ENCODE data around the gene CALCA. TPM values are rescaled to one million over a fixed set of nuclear protein-coding genes. Genes with fewer than 3 reads are reported as not detected.

The CALCA gene
- total and polyA plus RNA-seq, 2 of the 4 experiments (the other 2 are of a cell fraction), result not detected

DNA sequence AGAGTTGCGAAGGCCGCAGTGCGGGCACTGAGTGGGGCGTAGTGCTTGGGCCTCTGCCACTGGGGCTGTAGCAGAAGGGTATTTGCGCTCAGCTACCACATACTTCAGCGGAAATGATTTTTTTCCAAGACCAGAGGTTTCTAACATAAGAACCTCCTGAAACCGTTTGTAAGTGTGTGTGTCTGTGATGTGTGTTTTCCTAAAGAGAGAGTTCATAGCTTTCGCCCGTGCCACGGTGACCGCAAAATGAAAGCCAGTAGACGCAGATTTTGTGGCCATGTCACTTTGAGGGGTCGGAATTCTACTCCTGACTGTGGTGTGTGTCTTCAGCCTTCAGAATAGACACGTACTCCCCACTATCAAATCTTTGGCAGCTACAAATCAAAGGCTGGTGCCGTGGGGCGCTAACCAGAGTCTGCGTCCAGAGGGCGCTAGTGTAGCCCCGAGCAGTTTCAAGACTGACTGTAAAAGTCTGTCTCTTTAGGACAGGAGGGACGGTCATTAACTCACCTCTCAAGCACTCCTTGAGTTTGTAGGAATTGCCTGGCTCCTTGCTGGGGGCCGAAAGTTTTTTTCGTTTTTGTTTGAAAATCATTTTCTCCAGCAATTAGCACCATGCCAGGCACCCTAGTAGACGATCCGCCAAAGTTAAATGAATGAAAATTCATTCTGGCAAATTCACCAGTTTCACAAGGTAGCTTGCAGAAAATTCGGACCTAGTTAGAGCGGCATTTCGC, 2.5 kb upstream of the CALCA start:
- H3K27me3 ChIP-seq (ENCODE audit: control insufficient read depth, insufficient read depth, low read length), result peaks cover 64% of the 10 kb centered on the region
- peak overlapping the region; percentile 46 for H2AFZ ChIP-seq (replicated peaks; ENCODE audit: low read length, poor library complexity)
- no TSS peak for BruUV-seq (replicated peaks)
- H4K91ac ChIP-seq (ENCODE audit: insufficient read depth, low read depth, low read length), result no peak overlapping the region
- no peak overlapping the region for H4K5ac ChIP-seq (ENCODE audit: low read depth, low read length)
- no peaks in the 10 kb centered on the region for H3K4me1 ChIP-seq (ENCODE audit: control insufficient read depth, insufficient read depth, low read length)
- H3K9me3 ChIP-seq (ENCODE audit: control insufficient read depth, insufficient read depth, low read length), result no peaks in the 10 kb centered on the region
- no peak overlapping the region for H3K9ac ChIP-seq (ENCODE audit: low read depth, low read length)
- ChIA-PET POLR2A (ENCODE audit: unreplicated experiment) (no interaction called here), CTCF (interaction anchor here (0.8 to 1.2 kb wide), 4 partner anchors 100 to 232 kb away, joined by 3 read pairs; no protein-coding TSS in a partner anchor)
- ATAC-seq (ENCODE audit: low read depth) (peak; percentile 48), DNase-seq (peak; percentile 20)
- in situ Hi-C loops (cut with MboI; ENCODE audit: low sequenced_read_pairs), result no loop called here
- no peaks in the 10 kb centered on the region for H4K20me1 ChIP-seq (ENCODE audit: insufficient read depth, low read length)
- no peak overlapping the region for H3K4me3 ChIP-seq (ENCODE audit: insufficient read depth, low read depth, low read length)
- TF ChIP-seq RCOR1 (IDR thresholded peaks at IDR 0.05; ENCODE audit: insufficient replicate concordance, low read length) (no peak), BHLHE40 (IDR thresholded peaks at IDR 0.05; ENCODE audit: low read depth, low read length) (no peak), CHD1 (IDR thresholded peaks at IDR 0.05; ENCODE audit: low read depth, low read length) (no peak), RAD21 (IDR thresholded peaks at IDR 0.05; ENCODE audit: low read length) (peak; percentile 27; the same call in 1 of the 2 replicates), CEBPB (IDR thresholded peaks at IDR 0.05; ENCODE audit: low read depth, low read length) (no peak), FOS (IDR thresholded peaks at IDR 0.05; ENCODE audit: low read depth, low read length) (no peak), MAZ (IDR thresholded peaks at IDR 0.05; ENCODE audit: borderline replicate concordance, low read depth, low read length) (no peak), SMC3 (IDR thresholded peaks at IDR 0.05; ENCODE audit: low read depth, low read length) (peak; percentile 49), POLR2A (IDR thresholded peaks at IDR 0.05; ENCODE audit: low read depth, low read length) (no peak), NFE2L2 (IDR thresholded peaks at IDR 0.05; ENCODE audit: low read depth, low read length) (no peak)
- TF ChIP-seq, protein P1, sequence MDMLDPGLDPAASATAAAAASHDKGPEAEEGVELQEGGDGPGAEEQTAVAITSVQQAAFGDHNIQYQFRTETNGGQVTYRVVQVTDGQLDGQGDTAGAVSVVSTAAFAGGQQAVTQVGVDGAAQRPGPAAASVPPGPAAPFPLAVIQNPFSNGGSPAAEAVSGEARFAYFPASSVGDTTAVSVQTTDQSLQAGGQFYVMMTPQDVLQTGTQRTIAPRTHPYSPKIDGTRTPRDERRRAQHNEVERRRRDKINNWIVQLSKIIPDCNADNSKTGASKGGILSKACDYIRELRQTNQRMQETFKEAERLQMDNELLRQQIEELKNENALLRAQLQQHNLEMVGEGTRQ (IDR thresholded peaks at IDR 0.05; ENCODE audit: low read depth, low read length), result no peak
- TF ChIP-seq, protein P2, sequence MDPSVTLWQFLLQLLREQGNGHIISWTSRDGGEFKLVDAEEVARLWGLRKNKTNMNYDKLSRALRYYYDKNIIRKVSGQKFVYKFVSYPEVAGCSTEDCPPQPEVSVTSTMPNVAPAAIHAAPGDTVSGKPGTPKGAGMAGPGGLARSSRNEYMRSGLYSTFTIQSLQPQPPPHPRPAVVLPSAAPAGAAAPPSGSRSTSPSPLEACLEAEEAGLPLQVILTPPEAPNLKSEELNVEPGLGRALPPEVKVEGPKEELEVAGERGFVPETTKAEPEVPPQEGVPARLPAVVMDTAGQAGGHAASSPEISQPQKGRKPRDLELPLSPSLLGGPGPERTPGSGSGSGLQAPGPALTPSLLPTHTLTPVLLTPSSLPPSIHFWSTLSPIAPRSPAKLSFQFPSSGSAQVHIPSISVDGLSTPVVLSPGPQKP (IDR thresholded peaks at IDR 0.05; ENCODE audit: borderline replicate concordance, low read depth, low read length), result no peak
- TF ChIP-seq, protein P3, sequence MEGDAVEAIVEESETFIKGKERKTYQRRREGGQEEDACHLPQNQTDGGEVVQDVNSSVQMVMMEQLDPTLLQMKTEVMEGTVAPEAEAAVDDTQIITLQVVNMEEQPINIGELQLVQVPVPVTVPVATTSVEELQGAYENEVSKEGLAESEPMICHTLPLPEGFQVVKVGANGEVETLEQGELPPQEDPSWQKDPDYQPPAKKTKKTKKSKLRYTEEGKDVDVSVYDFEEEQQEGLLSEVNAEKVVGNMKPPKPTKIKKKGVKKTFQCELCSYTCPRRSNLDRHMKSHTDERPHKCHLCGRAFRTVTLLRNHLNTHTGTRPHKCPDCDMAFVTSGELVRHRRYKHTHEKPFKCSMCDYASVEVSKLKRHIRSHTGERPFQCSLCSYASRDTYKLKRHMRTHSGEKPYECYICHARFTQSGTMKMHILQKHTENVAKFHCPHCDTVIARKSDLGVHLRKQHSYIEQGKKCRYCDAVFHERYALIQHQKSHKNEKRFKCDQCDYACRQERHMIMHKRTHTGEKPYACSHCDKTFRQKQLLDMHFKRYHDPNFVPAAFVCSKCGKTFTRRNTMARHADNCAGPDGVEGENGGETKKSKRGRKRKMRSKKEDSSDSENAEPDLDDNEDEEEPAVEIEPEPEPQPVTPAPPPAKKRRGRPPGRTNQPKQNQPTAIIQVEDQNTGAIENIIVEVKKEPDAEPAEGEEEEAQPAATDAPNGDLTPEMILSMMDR (conservative IDR thresholded peaks at IDR 0.05; ENCODE audit: low read depth, low read length), result peak; percentile 42
- no peaks in the 10 kb centered on the region for H3K9me1 ChIP-seq (ENCODE audit: insufficient read depth, low read length)
- peak overlapping the region; percentile 28; the same call in 1 of the 2 replicates for H3K4me2 ChIP-seq (ENCODE audit: low read depth, low read length)
- H3K36me3 ChIP-seq (ENCODE audit: control insufficient read depth, insufficient read depth, low read length), result no peaks in the 10 kb centered on the region
- no peak overlapping the region for H3K56ac ChIP-seq (ENCODE audit: extremely low read depth, insufficient read depth, low read length)
- no peak overlapping the region for H3K18ac ChIP-seq (ENCODE audit: low read depth, low read length)
- intact Hi-C loops (cut with micrococcal nuclease), result loop anchor here (2.0 kb wide), 1 partner anchor 100 kb away; no protein-coding TSS in a partner anchor
- no peak overlapping the region for H2BK15ac ChIP-seq (ENCODE audit: low read depth, low read length)
- H2BK120ac ChIP-seq (ENCODE audit: low read depth, low read length), result no peak overlapping the region
- H3K14ac ChIP-seq (replicated peaks; ENCODE audit: low read depth, low read length), result no peak overlapping the region
- no peaks in the 10 kb centered on the region for H3K79me1 ChIP-seq (ENCODE audit: low read depth in 1 of 2, low read length in 2 of 2)
- no peak overlapping the region for H4K8ac ChIP-seq (ENCODE audit: low read depth in 2 of 2, low read length in 2 of 2)
- no peak overlapping the region for H2BK20ac ChIP-seq (ENCODE audit: low read depth, low read length)
- H2AK5ac ChIP-seq (ENCODE audit: low read depth, low read length), result no peak overlapping the region
- H2BK5ac ChIP-seq (ENCODE audit: low read depth, low read length, poor library complexity, severe bottlenecking), result no peak overlapping the region
- H3K27ac ChIP-seq (ENCODE audit: insufficient read depth, low read length), result no peak overlapping the region
- dilution Hi-C loops (cut with HindIII; ENCODE audit: low sequenced_read_pairs, unreplicated experiment), result no loop called here
- WGBS, 2 experiments (ENCODE audit: extremely low coverage in 2 of 2, insufficient read length in 1 of 2), result 13% methylated on average over 3 of the region's 27 CpGs; no CpG with 5 or more reads in 1 of the 2 experiments
- no peak overlapping the region for H3K23ac ChIP-seq (ENCODE audit: low read depth, low read length)
- no peak overlapping the region for H3K4ac ChIP-seq (ENCODE audit: low read depth, low read length)
- H2AK9ac ChIP-seq (replicated peaks; ENCODE audit: low read depth, low read length, poor library complexity), result no peak overlapping the region
